ENCODE measurements around the gene BOLA1.
A peak's percentile ranks its signal among the peaks of the same experiment; 100 is the strongest.
"Not testable (repeated sequence)": the region's sequence is repeated elsewhere in the genome, so short reads cannot be mapped to it uniquely, and the experiment has no call there.

The BOLA1 gene, protein sequence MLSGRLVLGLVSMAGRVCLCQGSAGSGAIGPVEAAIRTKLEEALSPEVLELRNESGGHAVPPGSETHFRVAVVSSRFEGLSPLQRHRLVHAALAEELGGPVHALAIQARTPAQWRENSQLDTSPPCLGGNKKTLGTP

DNA sequence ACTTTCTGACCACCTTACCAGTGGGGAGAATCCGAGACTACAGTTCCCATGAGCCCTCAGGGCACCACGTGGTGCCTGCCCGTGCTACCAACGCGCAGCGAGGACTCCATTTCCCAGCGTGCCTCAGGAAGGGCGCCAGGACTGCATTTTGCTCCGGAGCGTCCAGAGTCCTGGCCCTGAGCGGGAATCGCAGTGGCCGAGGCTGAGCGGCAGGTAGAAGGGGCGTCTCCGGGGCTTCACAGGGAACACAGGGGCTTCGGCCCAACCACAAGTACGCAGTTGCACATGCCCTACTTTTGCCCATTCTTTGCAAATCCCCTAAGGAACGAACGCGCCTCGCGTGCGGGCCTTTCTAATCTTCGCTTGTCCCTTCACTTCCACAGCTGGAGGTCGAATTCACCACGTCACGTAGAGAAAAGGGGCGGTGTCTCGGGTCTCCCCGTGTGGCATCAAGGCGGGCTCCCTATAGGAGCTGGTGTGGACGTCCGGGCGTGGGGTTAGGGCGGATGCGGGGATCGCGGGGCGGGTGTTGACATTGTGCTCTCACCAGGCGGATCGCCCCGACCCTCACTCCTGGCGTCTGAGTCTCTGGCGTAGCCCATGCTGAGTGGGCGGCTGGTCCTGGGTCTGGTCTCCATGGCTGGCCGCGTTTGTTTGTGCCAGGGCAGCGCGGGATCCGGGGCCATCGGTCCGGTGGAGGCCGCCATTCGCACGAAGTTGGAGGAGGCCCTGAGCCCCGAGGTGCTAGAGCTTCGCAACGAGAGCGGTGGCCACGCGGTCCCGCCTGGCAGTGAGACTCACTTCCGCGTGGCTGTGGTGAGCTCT lies at the start of gene BOLA1:
TSS of gene BOLA1 (plus strand) at position 109 of the 825 bp plus-strand sequence. CDS start at position 601, 492 bp downstream.
- peak within 1 kb of the TSS; percentile 79 for H3K4me2 ChIP-seq (ENCODE audit: low read depth, low read length, poor library complexity, severe bottlenecking)
- H3K9me3 ChIP-seq (ENCODE audit: insufficient read depth, low read depth, low read length), result no peaks in the 10 kb centered on the region
- peaks cover 12% of the 10 kb centered on the region for H3K4me1 ChIP-seq (ENCODE audit: insufficient read depth, low read length, poor library complexity, severe bottlenecking)
- H2AFZ ChIP-seq (ENCODE audit: low read length), result peak within 1 kb of the TSS; percentile 92
- no peaks in the 10 kb centered on the region for H3K9me2 ChIP-seq (replicated peaks; ENCODE audit: low read depth, low read length)
- H4K20me1 ChIP-seq (ENCODE audit: insufficient read depth, low read length, poor library complexity, severe bottlenecking), result no peaks in the 10 kb centered on the region
- peak within 1 kb of the TSS; percentile 83 for H3K4me3 ChIP-seq (ENCODE audit: low read length, poor library complexity, severe bottlenecking)
- H3K9ac ChIP-seq (ENCODE audit: low read depth, low read length, poor library complexity, severe bottlenecking), result peak within 1 kb of the TSS; percentile 86
- H3K27me3 ChIP-seq (ENCODE audit: insufficient read depth, low read length, poor library complexity, severe bottlenecking), result no peaks in the 10 kb centered on the region
- no peaks in the 10 kb centered on the region for H3F3A ChIP-seq (ENCODE audit: low read depth)
- H3K79me2 ChIP-seq (ENCODE audit: insufficient read depth, low read length), result peaks cover 10% of the 10 kb centered on the region; the same call in 1 of the 2 replicates
- no peaks in the 10 kb centered on the region for H3K36me3 ChIP-seq (ENCODE audit: insufficient read depth, low read length)
- TF ChIP-seq EZH2phosphoT487 (IDR thresholded peaks at IDR 0.05; ENCODE audit: borderline replicate concordance), result no peak
- TF ChIP-seq, protein P1, sequence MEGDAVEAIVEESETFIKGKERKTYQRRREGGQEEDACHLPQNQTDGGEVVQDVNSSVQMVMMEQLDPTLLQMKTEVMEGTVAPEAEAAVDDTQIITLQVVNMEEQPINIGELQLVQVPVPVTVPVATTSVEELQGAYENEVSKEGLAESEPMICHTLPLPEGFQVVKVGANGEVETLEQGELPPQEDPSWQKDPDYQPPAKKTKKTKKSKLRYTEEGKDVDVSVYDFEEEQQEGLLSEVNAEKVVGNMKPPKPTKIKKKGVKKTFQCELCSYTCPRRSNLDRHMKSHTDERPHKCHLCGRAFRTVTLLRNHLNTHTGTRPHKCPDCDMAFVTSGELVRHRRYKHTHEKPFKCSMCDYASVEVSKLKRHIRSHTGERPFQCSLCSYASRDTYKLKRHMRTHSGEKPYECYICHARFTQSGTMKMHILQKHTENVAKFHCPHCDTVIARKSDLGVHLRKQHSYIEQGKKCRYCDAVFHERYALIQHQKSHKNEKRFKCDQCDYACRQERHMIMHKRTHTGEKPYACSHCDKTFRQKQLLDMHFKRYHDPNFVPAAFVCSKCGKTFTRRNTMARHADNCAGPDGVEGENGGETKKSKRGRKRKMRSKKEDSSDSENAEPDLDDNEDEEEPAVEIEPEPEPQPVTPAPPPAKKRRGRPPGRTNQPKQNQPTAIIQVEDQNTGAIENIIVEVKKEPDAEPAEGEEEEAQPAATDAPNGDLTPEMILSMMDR (conservative IDR thresholded peaks at IDR 0.05; ENCODE audit: low read length), result no peak

DNA sequence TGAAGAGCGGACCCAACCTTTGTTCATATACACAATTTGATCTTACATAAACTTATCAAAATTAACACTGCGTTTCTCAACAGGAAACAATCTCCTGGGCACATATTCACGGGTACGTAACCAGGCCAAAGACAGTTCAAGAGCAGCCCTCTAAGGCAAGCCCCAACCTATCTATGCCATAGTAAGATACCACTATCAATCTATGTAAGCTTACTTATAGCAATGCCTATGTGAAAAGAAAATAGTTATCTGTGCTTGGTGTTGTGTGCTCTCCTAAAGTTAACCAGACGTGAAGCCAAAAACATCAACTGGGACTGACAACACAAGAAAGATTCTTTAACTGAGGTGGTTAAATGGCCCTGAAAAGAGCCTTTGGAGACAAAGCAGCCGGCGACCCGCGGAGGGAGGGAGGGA lies 49.4 kb upstream of the BOLA1 start:
- H3F3A ChIP-seq (ENCODE audit: low read depth), result no peaks in the 10 kb centered on the region
- peak overlapping the region; percentile 89 for H3K9ac ChIP-seq (ENCODE audit: low read depth, low read length, poor library complexity, severe bottlenecking)
- H3K79me2 ChIP-seq (ENCODE audit: insufficient read depth, low read length), result peaks cover 53% of the 10 kb centered on the region
- H3K4me3 ChIP-seq (ENCODE audit: low read length, poor library complexity, severe bottlenecking), result peak overlapping the region; percentile 88
- H3K4me1 ChIP-seq (ENCODE audit: insufficient read depth, low read length, poor library complexity, severe bottlenecking), result peaks cover 44% of the 10 kb centered on the region
- no peaks in the 10 kb centered on the region for H3K27me3 ChIP-seq (ENCODE audit: insufficient read depth, low read length, poor library complexity, severe bottlenecking)
- TF ChIP-seq, protein P1 (conservative IDR thresholded peaks at IDR 0.05; ENCODE audit: low read length), result no peak
- no peak for TF ChIP-seq EZH2phosphoT487 (IDR thresholded peaks at IDR 0.05; ENCODE audit: borderline replicate concordance)
- H2AFZ ChIP-seq (ENCODE audit: low read length), result no peak overlapping the region
- peak overlapping the region; percentile 92 for H3K4me2 ChIP-seq (ENCODE audit: low read depth, low read length, poor library complexity, severe bottlenecking)
- no peaks in the 10 kb centered on the region for H3K36me3 ChIP-seq (ENCODE audit: insufficient read depth, low read length)
- no peaks in the 10 kb centered on the region for H3K9me2 ChIP-seq (replicated peaks; ENCODE audit: low read depth, low read length)
- no peaks in the 10 kb centered on the region for H3K9me3 ChIP-seq (ENCODE audit: insufficient read depth, low read depth, low read length)
- H4K20me1 ChIP-seq (ENCODE audit: insufficient read depth, low read length, poor library complexity, severe bottlenecking), result peaks cover 27% of the 10 kb centered on the region

DNA sequence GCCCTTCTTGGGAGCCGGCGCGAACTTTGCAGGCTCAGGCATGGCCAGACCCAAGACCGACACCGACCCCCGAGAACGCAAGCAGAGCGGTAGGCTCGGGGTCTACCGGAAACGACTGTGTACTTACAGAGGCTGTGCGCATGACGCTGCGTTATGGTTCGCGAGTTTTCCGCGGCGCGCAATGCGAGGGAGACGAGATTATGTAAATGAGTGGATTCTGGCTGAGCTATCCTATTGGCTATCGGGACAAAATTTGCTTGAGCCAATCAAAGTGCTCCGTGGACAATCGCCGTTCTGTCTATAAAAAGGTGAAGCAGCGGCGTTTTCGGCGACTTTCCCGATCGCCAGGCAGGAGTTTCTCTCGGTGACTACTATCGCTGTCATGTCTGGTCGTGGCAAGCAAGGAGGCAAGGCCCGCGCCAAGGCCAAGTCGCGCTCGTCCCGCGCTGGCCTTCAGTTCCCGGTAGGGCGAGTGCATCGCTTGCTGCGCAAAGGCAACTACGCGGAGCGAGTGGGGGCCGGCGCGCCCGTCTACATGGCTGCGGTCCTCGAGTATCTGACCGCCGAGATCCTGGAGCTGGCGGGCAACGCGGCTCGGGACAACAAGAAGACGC lies 48.5 kb upstream of the BOLA1 start:
- not testable (repeated sequence) for H3K9me3 ChIP-seq (ENCODE audit: insufficient read depth, low read depth, low read length); H3K4me3 ChIP-seq (ENCODE audit: low read length, poor library complexity, severe bottlenecking); H3K9ac ChIP-seq (ENCODE audit: low read depth, low read length, poor library complexity, severe bottlenecking); H2AFZ ChIP-seq (ENCODE audit: low read length); H3F3A ChIP-seq (ENCODE audit: low read depth); H3K4me2 ChIP-seq (ENCODE audit: low read depth, low read length, poor library complexity, severe bottlenecking); H3K36me3 ChIP-seq (ENCODE audit: insufficient read depth, low read length); H3K9me2 ChIP-seq (replicated peaks; ENCODE audit: low read depth, low read length); H3K27me3 ChIP-seq (ENCODE audit: insufficient read depth, low read length, poor library complexity, severe bottlenecking)
- Histone ChIP-seq H4K20me1 (ENCODE audit: insufficient read depth, low read length, poor library complexity, severe bottlenecking) (peaks cover 20% of the 10 kb centered on the region), H3K79me2 (ENCODE audit: insufficient read depth, low read length) (peaks cover 44% of the 10 kb centered on the region), H3K4me1 (ENCODE audit: insufficient read depth, low read length, poor library complexity, severe bottlenecking) (peaks cover 35% of the 10 kb centered on the region)

DNA sequence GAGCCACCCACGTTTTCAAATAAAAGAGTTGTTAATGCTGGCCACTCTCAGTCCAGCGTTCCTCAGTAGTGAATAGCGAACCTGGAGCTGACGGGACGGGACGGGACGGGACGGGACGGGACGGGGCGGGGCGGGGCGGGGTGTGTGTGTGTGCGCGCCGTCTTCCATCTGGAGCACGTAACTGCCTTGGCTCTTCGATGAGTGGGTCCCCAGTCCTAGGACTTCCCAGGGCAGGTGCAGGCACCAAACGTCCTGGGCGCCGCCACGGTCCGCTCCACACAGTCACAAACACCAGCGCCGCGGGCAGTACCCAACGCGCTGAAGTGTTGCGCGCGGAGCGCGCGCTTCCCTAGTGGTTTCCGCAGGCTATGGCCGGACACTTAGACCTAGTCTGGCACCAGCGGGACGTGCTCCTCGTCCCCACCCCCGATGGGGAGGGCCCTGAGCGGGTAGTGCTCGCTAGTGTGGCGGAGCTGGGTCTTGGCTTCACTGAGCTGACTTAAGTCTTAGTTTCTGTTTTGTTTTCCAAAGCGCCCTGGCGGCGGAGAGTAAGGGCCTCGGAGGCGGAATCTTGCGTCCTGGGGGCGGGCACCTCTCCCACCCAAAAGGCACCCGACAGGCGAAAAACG lies 47.7 kb upstream of the BOLA1 start:
- not testable (repeated sequence) for H3F3A ChIP-seq (ENCODE audit: low read depth); H3K36me3 ChIP-seq (ENCODE audit: insufficient read depth, low read length); H3K27me3 ChIP-seq (ENCODE audit: insufficient read depth, low read length, poor library complexity, severe bottlenecking); H3K9ac ChIP-seq (ENCODE audit: low read depth, low read length, poor library complexity, severe bottlenecking); H3K4me2 ChIP-seq (ENCODE audit: low read depth, low read length, poor library complexity, severe bottlenecking); H3K9me3 ChIP-seq (ENCODE audit: insufficient read depth, low read depth, low read length); H3K4me3 ChIP-seq (ENCODE audit: low read length, poor library complexity, severe bottlenecking); H2AFZ ChIP-seq (ENCODE audit: low read length); H3K9me2 ChIP-seq (replicated peaks; ENCODE audit: low read depth, low read length)
- peaks cover 35% of the 10 kb centered on the region for H3K79me2 ChIP-seq (ENCODE audit: insufficient read depth, low read length)
- H4K20me1 ChIP-seq (ENCODE audit: insufficient read depth, low read length, poor library complexity, severe bottlenecking), result peaks cover 15% of the 10 kb centered on the region
- peaks cover 28% of the 10 kb centered on the region for H3K4me1 ChIP-seq (ENCODE audit: insufficient read depth, low read length, poor library complexity, severe bottlenecking)

DNA sequence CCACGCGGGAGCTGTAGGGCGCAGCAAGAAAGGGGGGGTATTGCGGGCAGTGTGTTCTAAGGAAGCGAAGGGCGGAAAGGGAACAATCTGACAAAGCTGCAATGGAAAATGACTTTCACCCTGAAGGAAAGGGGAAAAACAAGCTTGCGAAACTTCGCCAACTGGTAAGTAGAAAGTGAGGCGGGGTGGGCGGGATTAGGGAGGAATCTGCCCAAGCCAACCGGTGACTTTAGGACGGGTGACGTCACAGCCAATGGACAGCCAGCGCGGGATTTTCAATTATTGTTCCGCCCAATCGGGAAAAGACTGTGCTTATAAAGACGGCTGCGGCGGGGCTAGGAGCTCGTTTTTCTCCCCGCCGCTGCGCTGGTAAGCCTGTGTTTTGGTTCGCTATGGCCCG lies 47.1 kb upstream of the BOLA1 start:
- not testable (repeated sequence) for H3K4me2 ChIP-seq (ENCODE audit: low read depth, low read length, poor library complexity, severe bottlenecking); H3K9me2 ChIP-seq (replicated peaks; ENCODE audit: low read depth, low read length); H3K9me3 ChIP-seq (ENCODE audit: insufficient read depth, low read depth, low read length); H2AFZ ChIP-seq (ENCODE audit: low read length); H3F3A ChIP-seq (ENCODE audit: low read depth); H3K9ac ChIP-seq (ENCODE audit: low read depth, low read length, poor library complexity, severe bottlenecking); H3K27me3 ChIP-seq (ENCODE audit: insufficient read depth, low read length, poor library complexity, severe bottlenecking); H3K4me3 ChIP-seq (ENCODE audit: low read length, poor library complexity, severe bottlenecking); H3K36me3 ChIP-seq (ENCODE audit: insufficient read depth, low read length)
- H3K4me1 ChIP-seq (ENCODE audit: insufficient read depth, low read length, poor library complexity, severe bottlenecking), result peaks cover 23% of the 10 kb centered on the region
- H4K20me1 ChIP-seq (ENCODE audit: insufficient read depth, low read length, poor library complexity, severe bottlenecking), result peaks cover 15% of the 10 kb centered on the region
- H3K79me2 ChIP-seq (ENCODE audit: insufficient read depth, low read length), result peaks cover 29% of the 10 kb centered on the region
